Measurements from ENCODE around the gene HNF1A.

Gene HNF1A

GRCh38 chr12:120959111-120959878 lies 19.0 kb upstream of the HNF1A start:
- DNase-seq, result no peak
- ATAC-seq, result no peak

DNA sequence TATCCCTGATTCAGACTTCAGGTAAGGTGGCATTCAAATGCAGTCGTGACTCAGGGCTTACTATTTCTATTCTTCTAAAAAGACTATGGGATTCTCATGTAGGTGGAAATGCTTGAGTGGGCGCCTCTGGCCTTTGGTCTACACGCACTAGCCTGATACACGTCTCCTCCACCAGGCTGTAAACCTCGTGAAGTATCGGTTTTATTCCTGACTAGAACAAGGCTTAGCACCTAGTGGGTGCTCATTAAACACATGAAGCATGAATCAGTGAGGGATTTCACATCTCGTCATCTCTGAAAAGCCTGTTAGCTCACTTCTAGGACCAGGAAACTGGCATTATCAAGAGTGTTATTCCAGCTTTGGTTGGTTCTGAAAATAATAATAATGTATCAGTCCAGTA lies 17.7 kb upstream of the HNF1A start:
- ATAC-seq, result peak; percentile 66
- peak; percentile 34 for DNase-seq

GRCh38 chr12:120961604-120962531 lies 16.5 kb upstream of the HNF1A start:
- ATAC-seq, result no peak
- no peak for DNase-seq

DNA sequence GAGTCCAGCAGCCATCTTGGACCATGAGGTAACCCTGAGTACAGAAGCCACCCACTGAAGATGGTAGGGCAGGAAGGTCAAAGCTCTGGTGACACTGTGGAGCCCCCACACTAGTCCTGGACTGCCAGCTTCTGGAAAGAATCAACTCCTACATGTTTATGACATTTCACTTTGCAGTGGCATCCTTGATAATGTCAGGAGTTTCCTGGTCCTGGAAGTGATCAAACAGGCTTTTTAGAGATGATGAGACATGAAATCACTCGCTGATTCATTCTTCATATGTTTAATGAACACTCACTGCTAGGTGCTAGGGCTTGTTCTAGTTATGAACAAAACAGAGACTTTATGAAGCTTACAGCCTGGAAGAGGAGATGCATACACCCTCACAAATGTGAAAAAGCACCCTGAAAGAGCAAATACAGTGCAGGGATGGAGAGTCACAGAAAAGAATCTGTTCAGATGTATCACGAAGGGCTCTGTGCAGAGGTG lies 15.8 kb upstream of the HNF1A start:
- DNase-seq (peak; percentile 21), ATAC-seq (peak; percentile 51)

DNA sequence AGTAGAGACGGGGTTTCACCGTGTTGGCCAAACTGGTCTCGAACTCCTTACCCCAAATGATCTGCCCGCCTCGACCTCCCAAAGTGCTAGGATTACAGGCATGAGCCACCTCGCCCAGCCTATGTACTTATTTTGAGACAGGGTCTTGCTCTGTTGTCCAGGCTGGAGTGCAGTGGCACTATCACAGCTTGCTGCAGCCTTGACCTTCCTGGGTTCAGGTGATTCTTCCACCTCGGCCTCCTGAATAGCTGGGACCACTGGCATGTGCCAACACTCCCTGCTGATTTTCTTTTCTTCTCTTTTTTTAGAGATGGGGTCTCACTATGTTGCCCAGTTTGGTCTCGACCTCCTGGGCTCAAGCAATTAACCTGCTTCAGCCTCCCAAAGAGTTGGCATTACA lies 14.0 kb upstream of the HNF1A start:
- DNase-seq (no peak), ATAC-seq (no peak)

- ATAC-seq (no peak), DNase-seq (no peak)
Measured at GRCh38 chr12:120965534-120966091, 12.7 kb upstream of the HNF1A start.

DNA sequence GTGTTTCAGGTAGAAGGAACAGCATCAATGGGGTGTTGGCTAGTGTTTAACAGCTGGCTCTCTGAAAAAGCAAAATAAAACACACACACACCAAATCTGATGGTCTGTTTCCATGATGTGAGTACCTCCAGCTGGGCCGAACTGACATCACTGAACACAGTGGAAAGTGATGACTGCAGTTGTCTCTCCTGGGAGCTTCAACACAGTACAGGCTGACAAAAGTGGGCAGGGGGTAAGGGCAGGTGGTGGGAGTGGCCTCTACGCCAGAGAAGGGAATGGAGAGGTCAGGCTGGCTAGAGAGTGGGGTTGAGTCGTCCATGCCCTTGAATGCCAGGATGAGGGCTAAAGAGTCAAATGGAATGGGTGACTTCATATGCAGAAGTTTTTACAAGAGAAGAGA lies 8.0 kb upstream of the HNF1A start:
- DNase-seq (no peak), ATAC-seq (no peak)

GRCh38 chr12:120971299-120972180 lies 6.8 kb upstream of the HNF1A start:
- DNase-seq, result no peak
- peak; percentile 88 for ATAC-seq

GRCh38 chr12:120972870-120973543 lies 5.3 kb upstream of the HNF1A start:
- ATAC-seq (no peak), DNase-seq (no peak)

DNA sequence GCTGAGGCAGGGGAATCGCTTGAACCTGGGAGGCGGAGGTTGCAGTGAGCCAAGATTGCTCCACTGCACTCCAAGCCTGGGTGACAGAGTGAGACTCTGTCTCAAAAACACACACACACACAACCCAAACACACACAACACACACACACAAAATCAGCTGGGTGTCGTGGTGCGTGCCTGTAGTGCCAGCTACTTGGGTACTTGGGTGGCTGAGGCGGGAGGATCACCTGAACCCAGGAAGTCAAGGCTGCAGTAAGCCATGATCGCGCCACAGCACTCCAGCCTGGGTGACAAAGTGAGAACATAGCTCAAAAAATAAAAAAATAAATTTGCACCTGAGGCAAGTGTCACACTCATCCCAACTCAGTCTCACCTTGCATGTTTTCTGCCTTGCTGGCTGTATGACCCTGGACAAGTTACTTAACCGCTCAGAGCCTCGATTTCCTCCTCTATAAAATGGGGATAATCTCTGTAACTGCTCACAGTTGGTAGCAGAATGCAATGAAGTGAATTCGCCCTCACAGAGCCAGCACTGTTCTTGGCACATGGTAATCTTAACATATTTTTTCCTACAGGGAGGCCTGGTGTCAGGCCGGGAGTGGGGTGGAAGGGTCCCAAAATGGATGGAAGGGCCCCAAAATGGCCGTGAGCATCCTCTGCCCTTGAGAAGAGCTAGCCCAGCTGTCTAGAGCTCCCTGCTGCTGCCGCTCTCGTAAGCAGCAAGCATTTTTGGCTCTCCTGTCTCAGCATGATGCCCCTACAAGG lies 630 bp upstream of the HNF1A start:
- no peak for ATAC-seq
- DNase-seq, result no peak

- DNase-seq (no peak), ATAC-seq (no peak)
Measured at GRCh38 chr12:120979220-120979861, 998 bp downstream of the HNF1A start.

- no peak for DNase-seq
Measured at GRCh38 chr12:120979862-120980696, 1.7 kb downstream of the HNF1A start.

DNA sequence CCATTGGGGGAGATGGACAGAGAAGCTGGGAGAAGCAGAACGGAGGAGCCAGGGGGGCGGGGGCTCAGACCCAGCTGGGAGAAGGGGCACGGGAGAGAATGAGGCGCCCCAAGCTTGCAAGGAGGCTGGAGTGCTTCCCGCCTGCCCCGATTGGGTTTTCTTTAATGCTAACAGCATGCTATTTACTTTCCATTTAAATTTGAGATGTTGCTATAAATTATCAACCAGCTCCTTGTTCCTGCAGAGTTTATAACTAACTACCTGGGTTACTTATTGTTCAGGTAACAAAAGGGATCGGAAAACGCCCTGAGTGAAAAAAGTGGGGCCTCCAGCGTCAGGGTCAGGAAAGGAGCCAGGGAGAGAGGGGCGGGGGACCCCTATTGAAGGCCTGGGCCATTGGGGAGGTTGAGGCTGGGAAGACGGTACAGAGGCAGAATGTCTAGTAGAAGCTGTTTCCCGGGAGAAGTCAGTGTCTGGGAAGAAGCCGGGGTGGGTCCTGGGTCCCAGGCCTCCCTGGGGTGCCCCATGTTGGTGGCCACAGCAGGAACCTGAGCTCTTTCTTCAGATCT lies 2.5 kb downstream of the HNF1A start:
- ATAC-seq, result no peak
- DNase-seq, result no peak

More at GRCh38 chr12:120979862-120980696, 1.7 kb downstream of the HNF1A start:
- ATAC-seq, result no peak

- DNase-seq (no peak), ATAC-seq (no peak)
Measured at GRCh38 chr12:120981407-120981941, 3.1 kb downstream of the HNF1A start.

- ATAC-seq, result no peak
- no peak for DNase-seq
Measured at GRCh38 chr12:120982659-120983058, 4.3 kb downstream of the HNF1A start.

GRCh38 chr12:120983759-120984158 lies 5.4 kb downstream of the HNF1A start:
- ATAC-seq (no peak), DNase-seq (no peak)

DNA sequence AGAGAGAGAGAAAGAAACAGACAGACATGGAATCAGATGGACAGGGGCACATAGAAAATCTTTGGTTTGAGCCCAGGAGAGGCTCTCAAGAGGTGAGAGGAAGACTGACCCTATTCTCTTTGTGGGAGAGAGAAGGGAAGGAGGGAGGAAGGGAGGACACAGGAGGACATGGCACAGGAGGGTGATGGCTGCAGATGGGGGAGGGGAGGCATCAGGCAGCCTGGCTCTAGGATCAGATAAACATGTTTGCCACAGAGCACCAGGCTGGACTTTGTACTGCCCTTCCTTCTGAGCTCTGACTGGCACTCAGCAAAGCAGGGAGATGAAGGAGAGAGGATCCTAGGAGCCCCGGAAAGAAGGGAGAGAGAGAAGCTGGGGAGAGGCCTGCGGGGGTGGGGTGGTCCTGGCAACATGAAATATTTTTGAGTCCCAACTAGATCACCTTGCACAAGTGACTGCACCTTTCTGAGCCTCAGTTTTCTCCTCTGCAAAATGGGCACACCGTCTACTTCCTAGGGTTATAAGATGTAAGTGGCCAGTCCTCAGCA lies 6.1 kb downstream of the HNF1A start:
- no peak for DNase-seq
- no peak for ATAC-seq

- ATAC-seq (no peak), DNase-seq (no peak)
Measured at GRCh38 chr12:120988234-120988633, 9.9 kb downstream of the HNF1A start.

All from stimulated activated naive CD8-positive, alpha-beta T cell treated with anti-CD3 and anti-CD28 coated beads, Interleukin-15, Interleukin-2, amounts not matched to agents 100 U/mL and 50 U/mL, for 24 hours (primary cell).